Endothelial cell (in vitro differentiated cells): ENCODE results near the gene MED27. TPM values are rescaled to one million over a fixed set of nuclear protein-coding genes. Genes with fewer than 3 reads are reported as not detected.

Source experiments
- DNase-seq: peaks from one replicate; pipeline ENCODE4 v3.0.0; 2021; ENCODE audit warnings: low spot score
- H3K27ac Mint-ChIP-seq: one replicate; pipeline ENCODE4 v1.8.0; 2021; ENCODE audit warnings: mixed read lengths, inconsistent platforms; ENCODE audit not compliant: unreplicated experiment
- H3K27me3 Mint-ChIP-seq: one replicate; pipeline ENCODE4 v1.8.0; 2021; ENCODE audit warnings: mild to moderate bottlenecking, moderate library complexity, mixed read lengths, inconsistent platforms; ENCODE audit not compliant: unreplicated experiment
- H3K36me3 Mint-ChIP-seq: one replicate; pipeline ENCODE4 v1.8.0; 2021; ENCODE audit warnings: mild to moderate bottlenecking, low read depth, mixed read lengths, inconsistent platforms; ENCODE audit not compliant: unreplicated experiment
- H3K4me1 Mint-ChIP-seq: one replicate; pipeline ENCODE4 v1.8.0; 2021; ENCODE audit warnings: mild to moderate bottlenecking, mixed read lengths, inconsistent platforms; ENCODE audit not compliant: unreplicated experiment
- H3K4me3 Mint-ChIP-seq: one replicate; pipeline ENCODE4 v1.8.0; 2021; ENCODE audit warnings: mild to moderate bottlenecking, mixed read lengths, inconsistent platforms; ENCODE audit not compliant: unreplicated experiment
- H3K9me3 Mint-ChIP-seq: one replicate; pipeline ENCODE4 v1.8.0; 2021; ENCODE audit warnings: mixed read lengths, inconsistent platforms; ENCODE audit not compliant: unreplicated experiment
- total RNA-seq: library from RNA; stranded (reverse); fragmentation: NEBNext Ultra II Directional; extraction: Animal tissue kit (Norgen Biotek cat#: 25700); gene quantifications from one replicate; pipeline ENCODE4 v1.2.1, GENCODE V29; 2021; ENCODE audit not compliant: unreplicated experiment
- TF ChIP-seq, protein P1 (sequence below): fragments of 200-600 bp; sonication (generic); IDR thresholded peaks from one replicate; pipeline ENCODE4 v1.5.0; 2021; ENCODE audit warnings: antibody characterized with exemption; ENCODE audit not compliant: unreplicated experiment

MED27 gene
- total RNA-seq, 1 donor from 2014 or later, result 24.0 TPM

DNA sequence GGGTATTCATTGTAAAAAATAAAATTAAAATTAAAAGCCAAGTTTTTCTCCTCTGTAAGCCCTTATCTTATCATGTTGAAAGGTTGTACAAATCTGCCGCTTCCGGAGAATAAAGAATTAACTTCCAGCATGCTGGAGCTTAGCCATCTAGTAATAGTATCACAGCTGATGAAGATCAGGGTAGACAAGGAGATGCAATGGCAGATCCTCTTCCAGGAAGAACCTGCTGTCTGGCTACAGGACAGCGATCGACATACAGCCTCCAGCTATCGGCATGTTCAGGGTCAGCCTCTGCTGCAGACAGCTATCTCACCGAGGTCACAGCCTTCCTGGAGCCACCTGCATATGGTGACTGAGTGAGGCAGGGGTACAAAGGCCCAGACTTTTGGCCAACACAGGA, 82.6 kb downstream of the MED27 start:
- Mint-ChIP-seq H3K27ac (no peak overlapping the region), H3K9me3 (no peaks in the 10 kb centered on the region), H3K4me3 (no peak overlapping the region), H3K27me3 (peaks cover 2% of the 10 kb centered on the region), H3K4me1 (peaks cover 12% of the 10 kb centered on the region), H3K36me3 (no peaks in the 10 kb centered on the region)
- no peak for DNase-seq
- TF ChIP-seq, protein P1, sequence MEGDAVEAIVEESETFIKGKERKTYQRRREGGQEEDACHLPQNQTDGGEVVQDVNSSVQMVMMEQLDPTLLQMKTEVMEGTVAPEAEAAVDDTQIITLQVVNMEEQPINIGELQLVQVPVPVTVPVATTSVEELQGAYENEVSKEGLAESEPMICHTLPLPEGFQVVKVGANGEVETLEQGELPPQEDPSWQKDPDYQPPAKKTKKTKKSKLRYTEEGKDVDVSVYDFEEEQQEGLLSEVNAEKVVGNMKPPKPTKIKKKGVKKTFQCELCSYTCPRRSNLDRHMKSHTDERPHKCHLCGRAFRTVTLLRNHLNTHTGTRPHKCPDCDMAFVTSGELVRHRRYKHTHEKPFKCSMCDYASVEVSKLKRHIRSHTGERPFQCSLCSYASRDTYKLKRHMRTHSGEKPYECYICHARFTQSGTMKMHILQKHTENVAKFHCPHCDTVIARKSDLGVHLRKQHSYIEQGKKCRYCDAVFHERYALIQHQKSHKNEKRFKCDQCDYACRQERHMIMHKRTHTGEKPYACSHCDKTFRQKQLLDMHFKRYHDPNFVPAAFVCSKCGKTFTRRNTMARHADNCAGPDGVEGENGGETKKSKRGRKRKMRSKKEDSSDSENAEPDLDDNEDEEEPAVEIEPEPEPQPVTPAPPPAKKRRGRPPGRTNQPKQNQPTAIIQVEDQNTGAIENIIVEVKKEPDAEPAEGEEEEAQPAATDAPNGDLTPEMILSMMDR, result no peak

DNA sequence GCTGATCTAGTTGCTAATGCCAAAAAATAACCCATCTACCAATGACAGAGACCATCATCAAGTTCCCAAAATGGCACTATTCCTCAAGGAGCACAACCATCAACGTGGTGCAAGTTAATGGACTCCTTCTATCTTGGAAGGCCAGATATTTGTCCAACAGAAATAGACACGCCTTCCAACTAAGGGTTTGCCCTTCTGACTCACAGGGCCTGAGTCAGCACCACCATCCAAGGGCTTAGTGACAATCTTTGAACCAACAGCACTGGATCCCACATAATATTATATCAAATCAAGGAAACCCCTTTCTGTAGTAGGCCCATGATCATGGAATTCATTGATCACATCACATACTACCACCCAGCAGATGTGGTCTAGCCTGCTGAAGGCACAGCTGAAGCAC, 84.3 kb downstream of the MED27 start:
- no peaks in the 10 kb centered on the region for H3K9me3 Mint-ChIP-seq
- TF ChIP-seq, protein P1, result no peak
- H3K4me3 Mint-ChIP-seq, result no peak overlapping the region
- H3K27me3 Mint-ChIP-seq, result peaks cover 2% of the 10 kb centered on the region
- no peak for DNase-seq
- H3K4me1 Mint-ChIP-seq, result peaks cover 12% of the 10 kb centered on the region
- H3K27ac Mint-ChIP-seq, result no peak overlapping the region
- no peaks in the 10 kb centered on the region for H3K36me3 Mint-ChIP-seq

DNA sequence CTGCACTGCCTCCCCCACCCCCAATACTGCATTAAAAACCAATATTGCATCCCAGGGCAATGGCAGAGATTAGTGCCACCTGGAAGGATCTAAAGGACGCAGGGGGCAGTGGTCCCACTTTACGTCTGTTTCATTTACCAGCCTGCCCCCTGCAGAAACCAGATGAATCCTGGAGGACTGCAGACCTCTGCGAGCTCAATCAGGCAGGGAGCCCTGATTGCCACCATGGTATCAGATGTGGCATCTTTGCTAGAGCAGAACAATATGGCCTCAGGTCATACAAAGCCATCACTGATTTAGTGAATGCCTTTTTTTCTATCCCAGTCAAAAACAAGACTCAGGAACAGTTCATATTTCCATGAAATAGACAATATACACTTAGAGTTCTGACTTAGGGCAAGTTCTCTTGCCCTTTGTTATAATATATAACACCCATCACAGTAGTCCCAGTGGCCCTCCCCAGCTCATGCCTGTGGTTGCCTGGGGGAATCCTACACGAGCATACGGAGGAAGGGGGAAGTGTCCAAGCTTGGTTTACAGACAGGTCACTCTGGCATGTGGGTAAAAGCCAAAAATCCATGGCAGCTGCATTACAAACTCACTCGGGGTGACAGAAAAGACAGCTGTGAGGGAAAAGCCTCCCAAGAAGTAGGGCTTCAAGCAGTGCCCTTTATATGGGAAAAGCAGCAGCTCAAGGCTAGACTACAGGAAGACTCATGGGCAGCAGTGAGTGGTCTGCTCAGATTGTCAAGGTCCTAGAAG, 85.1 kb downstream of the MED27 start:
- H3K27me3 Mint-ChIP-seq, result no peaks in the 10 kb centered on the region
- H3K36me3 Mint-ChIP-seq, result no peaks in the 10 kb centered on the region
- no peaks in the 10 kb centered on the region for H3K9me3 Mint-ChIP-seq
- TF ChIP-seq, protein P1, result no peak
- H3K4me1 Mint-ChIP-seq, result peaks cover 17% of the 10 kb centered on the region
- no peak overlapping the region for H3K4me3 Mint-ChIP-seq
- no peak overlapping the region for H3K27ac Mint-ChIP-seq
- DNase-seq, result no peak

DNA sequence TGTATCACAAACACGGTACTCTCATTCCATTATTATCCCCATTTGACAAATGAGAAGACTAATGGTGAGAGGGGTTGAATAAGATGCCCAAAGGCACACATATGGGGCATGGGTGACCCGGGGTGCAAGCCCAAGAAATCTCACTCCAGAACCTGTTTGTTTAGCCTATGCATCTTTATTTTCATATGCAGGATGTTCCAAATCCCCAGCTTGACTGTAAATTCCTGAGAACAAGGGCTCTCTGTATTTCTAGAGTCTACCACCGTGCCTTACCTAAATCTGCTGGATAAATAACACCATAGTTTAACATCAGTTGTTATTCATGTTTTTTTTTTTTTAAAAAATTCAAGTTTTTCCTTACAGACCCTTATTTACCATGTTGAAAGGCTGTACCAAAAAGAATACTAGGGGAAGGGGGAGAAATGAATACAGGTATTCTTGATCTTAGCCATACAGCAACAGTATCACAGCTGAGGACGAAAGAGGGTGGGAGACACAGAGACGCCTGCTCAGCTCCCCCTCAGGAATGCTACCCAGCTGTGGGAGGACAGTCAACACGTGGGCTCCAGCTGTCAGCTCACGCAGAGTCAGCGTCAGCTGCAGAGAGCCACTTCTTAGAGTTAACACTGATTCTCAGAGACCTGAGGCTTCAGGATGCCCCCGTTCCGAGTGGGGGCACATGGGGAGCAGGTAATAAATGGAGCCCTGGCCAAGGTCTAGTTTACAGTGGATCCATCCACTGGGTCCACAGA, 86.6 kb downstream of the MED27 start:
- H3K4me1 Mint-ChIP-seq, result peaks cover 8% of the 10 kb centered on the region
- no peaks in the 10 kb centered on the region for H3K36me3 Mint-ChIP-seq
- no peak for DNase-seq
- no peaks in the 10 kb centered on the region for H3K9me3 Mint-ChIP-seq
- H3K4me3 Mint-ChIP-seq, result no peak overlapping the region
- H3K27me3 Mint-ChIP-seq, result no peaks in the 10 kb centered on the region
- TF ChIP-seq, protein P1, result no peak
- no peak overlapping the region for H3K27ac Mint-ChIP-seq

DNA sequence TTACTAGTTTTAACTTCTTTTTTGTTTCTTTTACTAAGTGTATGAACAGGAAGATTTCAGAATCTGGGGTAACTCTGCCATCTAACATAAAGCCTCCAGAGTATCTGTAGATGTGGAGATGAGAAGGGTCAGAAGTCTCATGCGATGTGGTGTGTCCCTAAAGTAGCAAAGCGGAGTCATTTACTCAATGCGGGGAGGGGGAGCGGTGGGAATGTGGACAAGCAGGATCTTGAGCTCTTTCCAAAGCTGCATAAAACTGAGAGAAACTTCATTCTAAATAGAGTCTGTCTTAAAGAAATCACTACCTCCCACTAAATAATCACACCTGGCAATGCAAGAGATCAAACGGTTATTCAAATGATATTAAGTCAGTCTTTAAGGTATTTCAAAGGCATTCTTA, 92.4 kb downstream of the MED27 start:
- no peak for DNase-seq
- H3K4me1 Mint-ChIP-seq, result peaks cover 7% of the 10 kb centered on the region
- no peaks in the 10 kb centered on the region for H3K9me3 Mint-ChIP-seq
- peaks cover 3% of the 10 kb centered on the region for H3K27me3 Mint-ChIP-seq
- no peaks in the 10 kb centered on the region for H3K36me3 Mint-ChIP-seq
- TF ChIP-seq, protein P1, result no peak
- no peak overlapping the region for H3K27ac Mint-ChIP-seq
- no peak overlapping the region for H3K4me3 Mint-ChIP-seq
